GM12875 (cell line): Measurements from ENCODE around the gene ASF1B.

Source experiments
- H3K4me3 ChIP-seq: one replicate; pipeline ENCODE4 v1.5.1; 2011; ENCODE audit warnings: low read depth, low read length, control low read depth
- TF ChIP-seq, protein P1 (sequence below): IDR thresholded peaks from 2 replicates; pipeline ENCODE4 v1.5.1; 2011; ENCODE audit warnings: low read depth, mild to moderate bottlenecking, control low read depth, inconsistent platforms, low read length, moderate library complexity, borderline replicate concordance; ENCODE audit not compliant: insufficient read depth

The ASF1B gene

DNA sequence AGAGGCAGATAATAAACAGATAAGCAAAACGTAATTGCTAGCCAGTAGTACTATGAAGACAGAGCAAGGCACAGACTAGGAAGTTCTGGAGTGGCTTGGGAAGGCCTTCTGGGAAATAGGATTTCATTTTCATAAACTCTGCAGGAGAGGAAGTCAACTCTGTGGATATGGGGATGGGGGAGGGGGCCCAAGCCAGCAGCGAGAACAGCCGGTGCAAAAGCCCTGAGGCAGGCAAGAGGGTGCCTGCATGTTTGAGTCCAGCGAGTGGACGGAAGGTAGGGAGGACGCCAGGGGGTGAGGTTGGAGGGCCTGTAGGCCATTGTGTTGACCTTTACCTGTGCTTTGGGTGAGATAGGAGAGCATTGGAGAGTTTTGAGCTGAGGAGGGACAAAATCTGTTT, 9.0 kb upstream of the ASF1B start:
- no peak overlapping the region for H3K4me3 ChIP-seq
- TF ChIP-seq, protein P1, sequence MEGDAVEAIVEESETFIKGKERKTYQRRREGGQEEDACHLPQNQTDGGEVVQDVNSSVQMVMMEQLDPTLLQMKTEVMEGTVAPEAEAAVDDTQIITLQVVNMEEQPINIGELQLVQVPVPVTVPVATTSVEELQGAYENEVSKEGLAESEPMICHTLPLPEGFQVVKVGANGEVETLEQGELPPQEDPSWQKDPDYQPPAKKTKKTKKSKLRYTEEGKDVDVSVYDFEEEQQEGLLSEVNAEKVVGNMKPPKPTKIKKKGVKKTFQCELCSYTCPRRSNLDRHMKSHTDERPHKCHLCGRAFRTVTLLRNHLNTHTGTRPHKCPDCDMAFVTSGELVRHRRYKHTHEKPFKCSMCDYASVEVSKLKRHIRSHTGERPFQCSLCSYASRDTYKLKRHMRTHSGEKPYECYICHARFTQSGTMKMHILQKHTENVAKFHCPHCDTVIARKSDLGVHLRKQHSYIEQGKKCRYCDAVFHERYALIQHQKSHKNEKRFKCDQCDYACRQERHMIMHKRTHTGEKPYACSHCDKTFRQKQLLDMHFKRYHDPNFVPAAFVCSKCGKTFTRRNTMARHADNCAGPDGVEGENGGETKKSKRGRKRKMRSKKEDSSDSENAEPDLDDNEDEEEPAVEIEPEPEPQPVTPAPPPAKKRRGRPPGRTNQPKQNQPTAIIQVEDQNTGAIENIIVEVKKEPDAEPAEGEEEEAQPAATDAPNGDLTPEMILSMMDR: no peak

DNA sequence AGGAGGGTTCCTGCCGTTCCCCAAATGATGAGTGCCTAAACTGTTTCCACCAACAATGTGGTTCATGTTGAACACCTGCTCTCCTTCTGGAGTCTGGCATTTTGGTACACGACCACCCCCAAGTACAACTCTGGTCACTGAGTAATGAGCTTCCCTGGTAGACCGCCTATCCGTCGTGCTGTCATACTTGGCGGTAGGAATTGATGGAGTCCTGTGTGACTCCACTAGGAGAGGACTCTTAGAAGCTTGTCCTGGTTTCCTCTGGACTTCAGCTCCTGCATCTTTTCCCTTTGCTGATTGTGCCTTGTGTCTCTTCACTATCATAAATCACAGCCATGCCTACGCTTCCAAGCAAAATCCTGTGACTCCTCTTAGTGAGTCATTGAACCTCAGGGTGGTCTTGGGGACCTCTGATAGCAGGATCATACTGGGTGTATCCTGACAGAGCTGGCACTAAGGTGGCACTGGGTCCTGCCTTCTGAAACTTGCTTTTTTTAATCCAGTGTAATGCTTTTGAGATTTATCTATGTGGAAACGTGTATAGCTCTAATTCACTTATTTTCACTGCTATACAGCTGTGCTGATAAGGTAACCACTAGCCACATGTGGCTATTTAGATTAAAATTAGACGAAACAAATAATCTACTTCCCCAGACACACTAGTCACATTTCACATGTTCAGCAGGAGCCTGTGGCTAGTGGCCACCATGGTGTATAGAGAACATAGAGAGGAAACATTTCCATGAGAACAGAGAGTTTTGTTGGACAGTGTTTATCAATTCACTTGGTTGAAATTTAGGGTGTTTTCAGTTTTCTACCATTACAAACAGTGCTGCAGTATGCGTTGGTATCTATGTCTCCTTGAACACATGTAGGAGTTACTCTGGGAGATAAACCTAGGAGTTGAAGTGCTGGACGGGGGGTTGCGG, 6.1 kb upstream of the ASF1B start:
- TF ChIP-seq, protein P1: no peak
- H3K4me3 ChIP-seq: no peak overlapping the region

DNA sequence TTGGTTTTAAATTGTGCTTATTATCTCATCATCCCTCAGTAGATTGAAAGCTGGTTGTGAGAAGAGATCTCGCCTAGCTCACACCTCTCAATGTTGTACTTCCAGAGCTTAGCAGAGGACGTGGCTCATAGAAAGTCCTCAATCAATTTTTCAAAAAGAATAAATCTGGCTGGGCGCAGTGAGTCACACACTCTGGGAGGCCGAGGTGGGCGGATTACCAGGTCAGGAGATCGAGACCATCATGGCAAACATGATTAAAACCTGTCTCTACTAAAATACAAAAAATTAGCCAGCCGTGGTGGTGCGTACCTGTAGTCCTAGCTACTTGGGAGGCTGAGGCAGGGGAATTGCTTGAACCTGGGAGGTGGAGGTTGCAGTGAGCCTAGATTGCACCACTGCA, 4.7 kb upstream of the ASF1B start:
- H3K4me3 ChIP-seq: no peak overlapping the region
- TF ChIP-seq, protein P1: no peak

DNA sequence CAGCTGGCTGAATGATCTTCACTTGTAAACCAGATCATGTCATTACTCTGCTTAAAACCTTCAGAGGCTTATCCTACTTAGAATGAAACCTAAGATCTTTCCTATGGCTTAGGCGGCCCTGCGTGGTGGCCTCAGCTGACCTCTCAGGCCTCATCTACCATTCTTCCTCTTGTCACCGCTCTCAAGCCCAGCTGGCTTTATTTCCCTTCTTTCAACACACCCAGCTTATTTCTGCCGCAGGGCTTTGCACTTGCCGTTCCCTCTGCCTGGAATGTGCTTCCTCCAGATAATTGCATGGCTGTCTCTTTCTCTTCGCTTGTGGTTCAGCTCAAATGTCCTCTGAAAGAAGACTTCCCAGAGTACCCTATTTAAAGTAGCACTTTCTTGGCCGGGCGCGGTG, 3.6 kb upstream of the ASF1B start:
- TF ChIP-seq, protein P1: no peak
- H3K4me3 ChIP-seq: no peak overlapping the region

DNA sequence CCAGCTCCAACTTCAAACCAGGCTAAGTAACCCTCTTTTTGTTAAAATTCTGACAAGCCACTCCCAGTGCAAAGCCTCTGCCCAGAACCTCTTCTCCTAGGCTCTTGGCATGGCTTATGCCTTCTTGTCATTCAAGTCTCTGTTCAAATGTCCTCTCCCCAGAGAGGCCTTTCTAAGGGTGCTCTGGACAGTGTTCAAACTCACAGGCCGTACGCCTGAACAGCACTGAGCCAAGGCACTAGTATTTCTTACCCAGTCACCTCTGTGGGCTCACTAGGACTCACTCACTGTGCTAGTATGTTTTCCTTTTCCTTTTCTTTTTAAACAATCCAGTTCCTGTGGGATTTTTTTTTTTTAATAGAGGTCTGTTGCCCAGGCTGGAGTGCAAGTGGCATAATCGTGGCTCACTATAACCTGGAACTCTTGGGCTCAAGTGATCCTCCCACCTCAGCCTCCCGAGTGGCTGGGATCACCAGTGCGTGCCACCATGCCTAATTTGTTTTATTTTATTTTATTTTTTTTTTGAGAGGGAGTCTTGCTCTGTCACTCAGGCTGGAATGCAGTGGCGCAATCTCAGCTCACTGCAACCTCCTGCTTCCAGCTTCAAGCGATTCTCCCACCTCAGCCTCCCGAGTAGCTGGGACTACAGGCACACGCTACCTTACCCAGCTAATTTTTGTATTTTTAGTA, 2.3 kb upstream of the ASF1B start:
- H3K4me3 ChIP-seq: no peak overlapping the region
- TF ChIP-seq, protein P1: no peak

DNA sequence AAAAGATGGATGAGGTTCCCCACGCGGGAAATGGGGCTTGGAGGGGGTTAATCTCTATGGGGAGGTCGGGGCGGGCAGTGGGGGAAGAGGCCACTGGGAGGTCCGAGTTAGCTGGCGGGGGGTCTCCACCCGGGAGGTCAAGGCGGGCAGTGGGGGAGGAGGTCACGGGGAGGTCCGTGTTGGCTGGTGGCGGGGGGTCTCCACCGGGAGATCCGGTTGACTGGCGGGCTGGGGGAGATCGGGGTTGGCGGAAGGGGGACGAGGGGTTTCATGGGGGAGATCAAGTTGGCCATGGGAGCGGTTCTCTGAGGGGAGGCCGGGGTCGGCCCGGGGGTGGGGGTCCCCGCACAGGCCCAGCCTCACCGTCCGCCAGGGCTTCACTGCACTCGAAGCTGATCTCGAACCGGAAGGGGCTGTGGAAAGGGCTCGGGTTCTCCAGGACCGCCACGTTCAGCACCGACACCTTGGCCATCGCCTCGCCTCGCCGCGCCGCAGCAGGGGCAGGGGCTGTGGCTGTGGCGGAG, 342 bp downstream of the ASF1B start:
- H3K4me3 ChIP-seq: peak overlapping the region; percentile 99
- TF ChIP-seq, protein P1: no peak
